GM23338 (cell line): ENCODE results near the gene FGF2.

ENCODE experiments used
- CREB1 ChIP-seq: fragments of 250-450 bp; sonication (Bioruptor Pico); IDR thresholded peaks from 2 replicates; pipeline ENCODE4 v1.5.0; 2020; ENCODE audit warnings: low read depth, mild to moderate bottlenecking, moderate library complexity
- ETS1 ChIP-seq: IDR thresholded peaks from 2 replicates; pipeline ENCODE4 v1.6.1; 2016; ENCODE audit warnings: antibody characterized with exemption
- EZH2 ChIP-seq: fragments of 200-600 bp; sonication (generic); IDR thresholded peaks from one replicate; pipeline ENCODE4 v1.8.0; 2017; ENCODE audit warnings: antibody characterized with exemption, mild to moderate bottlenecking, low read depth; ENCODE audit not compliant: unreplicated experiment
- EZH2phosphoT487 ChIP-seq: fragments of 200-600 bp; sonication (generic); IDR thresholded peaks from one replicate; pipeline ENCODE4 v1.8.1; 2018; ENCODE audit warnings: antibody characterized with exemption; ENCODE audit not compliant: unreplicated experiment
- JUNB ChIP-seq: IDR thresholded peaks from one replicate; pipeline ENCODE4 v1.6.1; 2016; ENCODE audit warnings: antibody characterized with exemption; ENCODE audit not compliant: unreplicated experiment
- NANOG ChIP-seq: IDR thresholded peaks from 2 replicates; pipeline ENCODE4 v1.6.1; 2016; ENCODE audit warnings: antibody characterized with exemption, borderline replicate concordance
- POLR2AphosphoS5 ChIP-seq: IDR thresholded peaks from 2 replicates; pipeline ENCODE4 v1.6.1; 2016; ENCODE audit warnings: antibody characterized with exemption, low read depth
- REST ChIP-seq: IDR thresholded peaks from one replicate; pipeline ENCODE4 v1.6.1; 2018; ENCODE audit warnings: antibody characterized with exemption; ENCODE audit not compliant: unreplicated experiment
- ZNF114 ChIP-seq: fragments of 250-450 bp; sonication (Bioruptor Pico); IDR thresholded peaks from 2 replicates; pipeline ENCODE4 v1.5.0; 2020; ENCODE audit warnings: mild to moderate bottlenecking, moderate library complexity
- TF ChIP-seq, protein P1 (sequence below), 2 experiments: fragments of 200-600 bp in 1 of 2; sonication (generic) in 1 of 2; conservative IDR thresholded peaks; 2 replicates each; pipeline versions ENCODE4 v1.5.1 to v1.6.1; 2016 to 2017; ENCODE audit warnings: antibody characterized with exemption in 2 of 2, low read depth in 2 of 2, mild to moderate bottlenecking in 2 of 2, moderate library complexity in 1 of 2
- TF ChIP-seq, protein P2 (sequence below): fragments of 250-450 bp; sonication (Bioruptor Pico); IDR thresholded peaks from 2 replicates; pipeline ENCODE4 v1.5.0; 2020; ENCODE audit warnings: mild to moderate bottlenecking, moderate library complexity

DNA sequence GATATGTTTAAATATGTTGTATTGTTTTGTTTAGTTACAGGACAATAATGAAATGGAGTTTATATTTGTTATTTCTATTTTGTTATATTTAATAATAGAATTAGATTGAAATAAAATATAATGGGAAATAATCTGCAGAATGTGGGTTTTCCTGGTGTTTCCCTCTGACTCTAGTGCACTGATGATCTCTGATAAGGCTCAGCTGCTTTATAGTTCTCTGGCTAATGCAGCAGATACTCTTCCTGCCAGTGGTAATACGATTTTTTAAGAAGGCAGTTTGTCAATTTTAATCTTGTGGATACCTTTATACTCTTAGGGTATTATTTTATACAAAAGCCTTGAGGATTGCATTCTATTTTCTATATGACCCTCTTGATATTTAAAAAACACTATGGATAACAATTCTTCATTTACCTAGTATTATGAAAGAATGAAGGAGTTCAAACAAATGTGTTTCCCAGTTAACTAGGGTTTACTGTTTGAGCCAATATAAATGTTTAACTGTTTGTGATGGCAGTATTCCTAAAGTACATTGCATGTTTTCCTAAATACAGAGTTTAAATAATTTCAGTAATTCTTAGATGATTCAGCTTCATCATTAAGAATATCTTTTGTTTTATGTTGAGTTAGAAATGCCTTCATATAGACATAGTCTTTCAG, 68.8 kb downstream of the FGF2 start:
- TF ChIP-seq, protein P1, sequence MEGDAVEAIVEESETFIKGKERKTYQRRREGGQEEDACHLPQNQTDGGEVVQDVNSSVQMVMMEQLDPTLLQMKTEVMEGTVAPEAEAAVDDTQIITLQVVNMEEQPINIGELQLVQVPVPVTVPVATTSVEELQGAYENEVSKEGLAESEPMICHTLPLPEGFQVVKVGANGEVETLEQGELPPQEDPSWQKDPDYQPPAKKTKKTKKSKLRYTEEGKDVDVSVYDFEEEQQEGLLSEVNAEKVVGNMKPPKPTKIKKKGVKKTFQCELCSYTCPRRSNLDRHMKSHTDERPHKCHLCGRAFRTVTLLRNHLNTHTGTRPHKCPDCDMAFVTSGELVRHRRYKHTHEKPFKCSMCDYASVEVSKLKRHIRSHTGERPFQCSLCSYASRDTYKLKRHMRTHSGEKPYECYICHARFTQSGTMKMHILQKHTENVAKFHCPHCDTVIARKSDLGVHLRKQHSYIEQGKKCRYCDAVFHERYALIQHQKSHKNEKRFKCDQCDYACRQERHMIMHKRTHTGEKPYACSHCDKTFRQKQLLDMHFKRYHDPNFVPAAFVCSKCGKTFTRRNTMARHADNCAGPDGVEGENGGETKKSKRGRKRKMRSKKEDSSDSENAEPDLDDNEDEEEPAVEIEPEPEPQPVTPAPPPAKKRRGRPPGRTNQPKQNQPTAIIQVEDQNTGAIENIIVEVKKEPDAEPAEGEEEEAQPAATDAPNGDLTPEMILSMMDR (conservative IDR thresholded peaks at IDR 0.05; ENCODE audit: low read depth in 2 of 2), result no peak
- TF ChIP-seq EZH2 (no peak), ZNF114 (CRISPR knock-in tag) (no peak), POLR2AphosphoS5 (no peak), JUNB (no peak), EZH2phosphoT487 (no peak), REST (no peak), CREB1 (CRISPR knock-in tag) (no peak), ETS1 (no peak), NANOG (no peak)
- TF ChIP-seq, protein P2, sequence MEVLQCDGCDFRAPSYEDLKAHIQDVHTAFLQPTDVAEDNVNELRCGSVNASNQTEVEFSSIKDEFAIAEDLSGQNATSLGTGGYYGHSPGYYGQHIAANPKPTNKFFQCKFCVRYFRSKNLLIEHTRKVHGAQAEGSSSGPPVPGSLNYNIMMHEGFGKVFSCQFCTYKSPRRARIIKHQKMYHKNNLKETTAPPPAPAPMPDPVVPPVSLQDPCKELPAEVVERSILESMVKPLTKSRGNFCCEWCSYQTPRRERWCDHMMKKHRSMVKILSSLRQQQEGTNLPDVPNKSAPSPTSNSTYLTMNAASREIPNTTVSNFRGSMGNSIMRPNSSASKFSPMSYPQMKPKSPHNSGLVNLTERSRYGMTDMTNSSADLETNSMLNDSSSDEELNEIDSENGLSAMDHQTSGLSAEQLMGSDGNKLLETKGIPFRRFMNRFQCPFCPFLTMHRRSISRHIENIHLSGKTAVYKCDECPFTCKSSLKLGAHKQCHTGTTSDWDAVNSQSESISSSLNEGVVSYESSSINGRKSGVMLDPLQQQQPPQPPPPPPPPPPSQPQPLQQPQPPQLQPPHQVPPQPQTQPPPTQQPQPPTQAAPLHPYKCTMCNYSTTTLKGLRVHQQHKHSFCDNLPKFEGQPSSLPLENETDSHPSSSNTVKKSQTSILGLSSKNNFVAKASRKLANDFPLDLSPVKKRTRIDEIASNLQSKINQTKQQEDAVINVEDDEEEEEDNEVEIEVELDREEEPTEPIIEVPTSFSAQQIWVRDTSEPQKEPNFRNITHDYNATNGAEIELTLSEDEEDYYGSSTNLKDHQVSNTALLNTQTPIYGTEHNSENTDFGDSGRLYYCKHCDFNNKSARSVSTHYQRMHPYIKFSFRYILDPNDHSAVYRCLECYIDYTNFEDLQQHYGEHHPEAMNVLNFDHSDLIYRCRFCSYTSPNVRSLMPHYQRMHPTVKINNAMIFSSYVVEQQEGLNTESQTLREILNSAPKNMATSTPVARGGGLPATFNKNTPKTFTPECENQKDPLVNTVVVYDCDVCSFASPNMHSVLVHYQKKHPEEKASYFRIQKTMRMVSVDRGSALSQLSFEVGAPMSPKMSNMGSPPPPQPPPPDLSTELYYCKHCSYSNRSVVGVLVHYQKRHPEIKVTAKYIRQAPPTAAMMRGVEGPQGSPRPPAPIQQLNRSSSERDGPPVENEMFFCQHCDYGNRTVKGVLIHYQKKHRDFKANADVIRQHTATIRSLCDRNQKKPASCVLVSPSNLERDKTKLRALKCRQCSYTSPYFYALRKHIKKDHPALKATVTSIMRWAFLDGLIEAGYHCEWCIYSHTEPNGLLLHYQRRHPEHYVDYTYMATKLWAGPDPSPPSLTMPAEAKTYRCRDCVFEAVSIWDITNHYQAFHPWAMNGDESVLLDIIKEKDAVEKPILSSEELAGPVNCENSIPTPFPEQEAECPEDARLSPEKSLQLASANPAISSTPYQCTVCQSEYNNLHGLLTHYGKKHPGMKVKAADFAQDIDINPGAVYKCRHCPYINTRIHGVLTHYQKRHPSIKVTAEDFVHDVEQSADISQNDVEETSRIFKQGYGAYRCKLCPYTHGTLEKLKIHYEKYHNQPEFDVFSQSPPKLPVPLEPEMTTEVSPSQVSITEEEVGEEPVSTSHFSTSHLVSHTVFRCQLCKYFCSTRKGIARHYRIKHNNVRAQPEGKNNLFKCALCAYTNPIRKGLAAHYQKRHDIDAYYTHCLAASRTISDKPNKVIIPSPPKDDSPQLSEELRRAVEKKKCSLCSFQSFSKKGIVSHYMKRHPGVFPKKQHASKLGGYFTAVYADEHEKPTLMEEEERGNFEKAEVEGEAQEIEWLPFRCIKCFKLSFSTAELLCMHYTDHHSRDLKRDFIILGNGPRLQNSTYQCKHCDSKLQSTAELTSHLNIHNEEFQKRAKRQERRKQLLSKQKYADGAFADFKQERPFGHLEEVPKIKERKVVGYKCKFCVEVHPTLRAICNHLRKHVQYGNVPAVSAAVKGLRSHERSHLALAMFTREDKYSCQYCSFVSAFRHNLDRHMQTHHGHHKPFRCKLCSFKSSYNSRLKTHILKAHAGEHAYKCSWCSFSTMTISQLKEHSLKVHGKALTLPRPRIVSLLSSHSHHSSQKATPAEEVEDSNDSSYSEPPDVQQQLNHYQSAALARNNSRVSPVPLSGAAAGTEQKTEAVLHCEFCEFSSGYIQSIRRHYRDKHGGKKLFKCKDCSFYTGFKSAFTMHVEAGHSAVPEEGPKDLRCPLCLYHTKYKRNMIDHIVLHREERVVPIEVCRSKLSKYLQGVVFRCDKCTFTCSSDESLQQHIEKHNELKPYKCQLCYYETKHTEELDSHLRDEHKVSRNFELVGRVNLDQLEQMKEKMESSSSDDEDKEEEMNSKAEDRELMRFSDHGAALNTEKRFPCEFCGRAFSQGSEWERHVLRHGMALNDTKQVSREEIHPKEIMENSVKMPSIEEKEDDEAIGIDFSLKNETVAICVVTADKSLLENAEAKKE (CRISPR knock-in tag), result no peak
